Gastroesophageal sphincter (tissue), 4 donors: Measurements from ENCODE around the gene KCNK4. TPM values are rescaled to one million over a fixed set of nuclear protein-coding genes. Genes with fewer than 3 reads are reported as not detected.

Source experiments
- ATAC-seq: fragments of 150-250 bp; one replicate; pipeline ENCODE4 v1.9.1; 2016; ENCODE audit warnings: mild to moderate bottlenecking, moderate library complexity
- H3K27ac ChIP-seq, 4 donors: fragments of 200-600 bp; sonication (generic) in 3 of 4; 1 replicate in 3 of 4; 2 replicates in 1 of 4; pipeline ENCODE4 v1.5.1; 2016 to 2019
- H3K27me3 ChIP-seq: fragments of 200-600 bp; sonication (generic); one replicate; pipeline ENCODE4 v1.5.1; 2019
- H3K36me3 ChIP-seq, 2 donors: fragments of 200-600 bp; sonication (generic); one replicate each; pipeline ENCODE4 v1.5.1; 2019; ENCODE audit warnings: control low read depth in 1 of 2
- H3K4me1 ChIP-seq, 3 donors: fragments of 200-600 bp; sonication (generic); 1 replicate in 2 of 3; 2 replicates in 1 of 3; pipeline ENCODE4 v1.5.1; 2016 to 2019; ENCODE audit warnings: control low read depth in 2 of 3
- H3K4me3 ChIP-seq, 2 donors: fragments of 200-600 bp; sonication (generic); one replicate each; pipeline ENCODE4 v1.5.1; 2019; ENCODE audit warnings: mild to moderate bottlenecking in 1 of 2, moderate library complexity in 1 of 2
- H3K9me3 ChIP-seq, 3 donors: fragments of 200-600 bp; sonication (generic); one replicate each; pipeline ENCODE4 v1.5.1; 2017 to 2019; ENCODE audit warnings: control low read depth in 2 of 3
- CTCF ChIP-seq, 4 experiments: fragments of 200-600 bp in 2 of 4; fragments of 450-650 bp in 2 of 4; sonication (generic) in 1 of 4; IDR thresholded peaks; one replicate each; pipeline ENCODE4 v1.5.1; 2017 to 2019; ENCODE audit warnings: antibody characterized with exemption in 4 of 4, mild to moderate bottlenecking in 2 of 4, moderate library complexity in 2 of 4
- EP300 ChIP-seq: sonication (generic); formaldehyde crosslinking; IDR thresholded peaks from one replicate; pipeline ENCODE4 v1.6.1; 2017; ENCODE audit warnings: antibody characterized with exemption, mild to moderate bottlenecking
- POLR2A ChIP-seq, 2 donors: fragments of 450-650 bp; IDR thresholded peaks; one replicate each; pipeline ENCODE4 v1.6.1; 2017; ENCODE audit warnings: antibody characterized with exemption in 2 of 2, mild to moderate bottlenecking in 2 of 2, moderate library complexity in 1 of 2
- POLR2AphosphoS5 ChIP-seq: sonication (generic); formaldehyde crosslinking; IDR thresholded peaks from one replicate; pipeline ENCODE4 v1.6.1; 2017; ENCODE audit warnings: antibody characterized with exemption
- WGBS, 2 donors: methylation state at CpG; one replicate each; pipeline ENCODE4 v1.1.5; 2018; ENCODE audit warnings: low coverage in 1 of 2; 5-methylcytosine and 5-hydroxymethylcytosine counted together
- total RNA-seq, 4 donors: library from RNA; depleted of rRNA; stranded (reverse); fragments of >200 nt; gene quantifications; one replicate each; pipeline ENCODE4 v1.1.0, GENCODE V29; 2016

The KCNK4 gene
- total RNA-seq, 4 donors from 2014 or later, result 0.31 TPM; not detected in 3

GRCh38 chr11:64268893-64269539, 22.1 kb upstream of the KCNK4 start:
- WGBS, 2 donors, result 0% methylated on average over 16 of the region's 34 CpGs; no CpG with 5 or more reads in 1 of the 2 donors
- peak; percentile 25 for ATAC-seq
- peak overlapping the region; percentile 82 to 97 (median 92) for H3K27ac ChIP-seq
- no peaks in the 10 kb centered on the region for H3K27me3 ChIP-seq
- H3K36me3 ChIP-seq, result peaks cover 0 to 34% of the 10 kb centered on the region in 2 donors
- no peaks in the 10 kb centered on the region for H3K9me3 ChIP-seq
- peak overlapping the region; percentile 70 to 81 for H3K4me3 ChIP-seq
- H3K4me1 ChIP-seq, result peaks cover 0 to 38% (median 19%) of the 10 kb centered on the region in 3 donors
- TF ChIP-seq CTCF (IDR thresholded peaks at IDR 0.05) (no peak), POLR2A (IDR thresholded peaks at IDR 0.05) (no peak), EP300 (no peak), POLR2AphosphoS5 (no peak)

- peaks cover 0 to 38% (median 19%) of the 10 kb centered on the region in 3 donors for H3K4me1 ChIP-seq
- ATAC-seq, result peak; percentile 92
- H3K36me3 ChIP-seq, result peaks cover 0 to 27% of the 10 kb centered on the region in 2 donors
- WGBS, 2 donors, result 7% methylated on average over 3 of the region's 58 CpGs; no CpG with 5 or more reads in 1 of the 2 donors
- no peaks in the 10 kb centered on the region for H3K9me3 ChIP-seq
- peak overlapping the region; percentile 70 to 96 for H3K4me3 ChIP-seq
- peak overlapping the region; percentile 91 to 97 (median 94) for H3K27ac ChIP-seq
- no peaks in the 10 kb centered on the region for H3K27me3 ChIP-seq
- TF ChIP-seq CTCF (IDR thresholded peaks at IDR 0.05) (peak in 3 of 4 experiments; percentile 7 to 37 (median 14)), POLR2A (IDR thresholded peaks at IDR 0.05) (peak; percentile 48 to 49), POLR2AphosphoS5 (peak; percentile 91), EP300 (no peak)
Observed at GRCh38 chr11:64269540-64270220, 21.4 kb upstream of the KCNK4 start.

- Histone ChIP-seq H3K4me1 (peaks cover 0 to 15% (median 5%) of the 10 kb centered on the region in 3 donors), H3K36me3 (peaks cover 0 to 49% of the 10 kb centered on the region in 2 donors), H3K27me3 (no peaks in the 10 kb centered on the region), H3K9me3 (no peaks in the 10 kb centered on the region), H3K4me3 (no peak overlapping the region), H3K27ac (no peak overlapping the region)
- no peak for TF ChIP-seq POLR2A (IDR thresholded peaks at IDR 0.05)
- TF ChIP-seq POLR2AphosphoS5, result no peak
- TF ChIP-seq EP300, result no peak
- no peak for TF ChIP-seq CTCF (IDR thresholded peaks at IDR 0.05)
- ATAC-seq, result no peak
- 86 to 92% methylated on average over 2 to 5 of the region's 15 CpGs for WGBS, 2 donors
Observed at GRCh38 chr11:64275031-64275800, 15.9 kb upstream of the KCNK4 start.

GRCh38 chr11:64275841-64276240, 15.3 kb upstream of the KCNK4 start:
- H3K27ac ChIP-seq, result no peak overlapping the region
- H3K36me3 ChIP-seq, result peaks cover 0 to 52% of the 10 kb centered on the region in 2 donors
- no peak overlapping the region for H3K4me3 ChIP-seq
- TF ChIP-seq EP300 (no peak), POLR2AphosphoS5 (no peak), POLR2A (IDR thresholded peaks at IDR 0.05) (no peak), CTCF (IDR thresholded peaks at IDR 0.05) (no peak)
- H3K9me3 ChIP-seq, result no peaks in the 10 kb centered on the region
- H3K27me3 ChIP-seq, result no peaks in the 10 kb centered on the region
- no peak for ATAC-seq
- peaks cover 0 to 15% (median 5%) of the 10 kb centered on the region in 3 donors for H3K4me1 ChIP-seq
- 86% methylated on average over 1 of the region's 2 CpGs; no CpG with 5 or more reads in 1 of the 2 donors for WGBS, 2 donors
